ENCODE measurements around the gene CTSE. TPM values are rescaled to one million over a fixed set of nuclear protein-coding genes. Genes with fewer than 3 reads are reported as not detected.

CTSE gene
- total and polyA plus RNA-seq, 2 of the 8 experiments (the other 6 are each of a cell fraction or from before 2014, with no cell fraction given): 0.03 TPM; not detected in 1

DNA sequence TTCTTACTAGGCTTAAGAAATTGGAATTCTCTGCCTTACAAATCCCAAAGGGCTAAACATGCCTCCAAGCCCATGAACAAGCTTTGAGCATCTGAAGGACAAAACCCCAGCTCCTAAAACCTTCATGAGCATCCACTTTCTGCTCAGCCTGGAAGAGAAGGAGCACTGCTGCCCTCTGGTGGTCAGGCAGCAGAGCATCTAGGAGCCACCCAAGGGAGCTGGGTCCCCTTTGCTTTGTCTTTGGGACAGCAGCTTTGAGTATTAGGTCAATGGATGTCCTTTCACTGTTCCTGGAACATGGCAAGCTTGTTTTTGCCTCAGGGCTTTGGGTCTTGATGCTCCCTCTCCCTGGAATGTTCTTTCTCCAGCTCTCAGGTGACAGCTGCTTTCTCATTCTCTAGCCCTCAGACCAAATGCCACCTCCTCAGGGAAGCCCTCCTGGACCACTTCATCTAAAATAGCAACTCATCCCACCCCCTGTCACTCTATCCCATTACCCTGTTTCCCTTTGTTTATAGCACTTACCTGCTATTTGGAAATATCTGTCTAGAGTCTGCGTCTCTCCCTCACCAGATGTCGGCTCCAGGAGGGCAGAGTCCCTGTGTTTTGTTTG lies 46.2 kb downstream of the CTSE start:
- Histone ChIP-seq H2AFZ (ENCODE audit: low read length) (no peak overlapping the region), H2BK5ac (ENCODE audit: low read depth, low read length) (no peak overlapping the region), H2BK12ac (ENCODE audit: low read depth, low read length) (no peak overlapping the region), H3K4me2 (ENCODE audit: insufficient read depth in 1 of 2, low read depth in 2 of 2, low read length in 2 of 2) (no peak overlapping the region), H3K27ac (ENCODE audit: low read depth, low read length) (no peak overlapping the region), H2AK5ac (ENCODE audit: low read depth, low read length) (no peak overlapping the region), H3K9me3 (ENCODE audit: insufficient read depth in 2 of 2, low read depth in 1 of 2, low read length in 1 of 2) (peaks cover 0 to 4% of the 10 kb centered on the region in 2 experiments; a peak in 1 of 4 replicates), H3K4me3 (ENCODE audit: extremely low read depth in 1 of 4, insufficient read depth in 2 of 4, low read depth in 3 of 4, low read length in 4 of 4) (no peak overlapping the region), H3K14ac (ENCODE audit: insufficient read length) (no peak overlapping the region), H4K20me1 (replicated peaks in 1 of 2; ENCODE audit: control insufficient read depth in 1 of 2, insufficient read depth in 2 of 2, low read length in 2 of 2) (peaks cover 0 to 27% of the 10 kb centered on the region in 2 experiments), H3K36me3 (ENCODE audit: control insufficient read depth in 2 of 4, insufficient read depth in 4 of 4, low read length in 3 of 4) (no peaks in the 10 kb centered on the region; a peak in 1 of 8 replicates), H3K27me3 (replicated peaks in 1 of 4; ENCODE audit: control insufficient read depth in 3 of 4, extremely low read depth in 1 of 4, insufficient read depth in 3 of 4, low read length in 3 of 4) (no peaks in the 10 kb centered on the region; a peak in 1 of 7 replicates), H3K4ac (replicated peaks; ENCODE audit: insufficient read length, low read depth, low read length) (no peak overlapping the region), H2BK15ac (ENCODE audit: low read length) (no peak overlapping the region), H3K79me1 (ENCODE audit: low read depth, low read length) (peaks cover 5% of the 10 kb centered on the region), H2BK20ac (ENCODE audit: low read length) (no peak overlapping the region), H3K4me1 (replicated peaks in 1 of 4; ENCODE audit: control insufficient read depth in 3 of 4, insufficient read depth in 4 of 4, low read length in 3 of 4) (no peaks in the 10 kb centered on the region; a peak in 2 of 7 replicates), H3K56ac (replicated peaks; ENCODE audit: insufficient read length, low read depth, low read length) (no peak overlapping the region), H4K8ac (ENCODE audit: extremely low read depth, insufficient read depth, low read length) (no peak overlapping the region), H4K5ac (ENCODE audit: insufficient read length, low read depth, low read length) (no peak overlapping the region), H3K23me2 (ENCODE audit: low read depth, low read length) (peaks cover 27% of the 10 kb centered on the region), H3K23ac (ENCODE audit: insufficient read length) (no peak overlapping the region), H2BK120ac (replicated peaks; ENCODE audit: low read depth, low read length) (no peak overlapping the region), H4K91ac (replicated peaks; ENCODE audit: insufficient read length, low read length) (no peak overlapping the region), H3K9ac (replicated peaks in 1 of 4; ENCODE audit: extremely low read depth in 1 of 4, low read depth in 3 of 4, low read length in 3 of 4) (no peak overlapping the region), H3K79me2 (ENCODE audit: control insufficient read depth in 1 of 2, insufficient read depth in 2 of 2, low read length in 2 of 2) (no peaks in the 10 kb centered on the region), H3K18ac (ENCODE audit: extremely low read depth, low read length) (no peak overlapping the region)
- ChIA-PET POLR2A (ENCODE audit: partially characterized antibody) (interaction anchor here (0.9 to 1.6 kb wide), 5 partner anchors 60 to 270 kb away, joined by 3 to 8 read pairs (median 3); no protein-coding TSS in a partner anchor), CTCF (ENCODE audit: partially characterized antibody) (interaction anchor here (0.6 to 13.6 kb wide), 77 partner anchors 9 to 448 kb away, joined by 3 to 394 read pairs (median 5); partner anchors contain the start of genes PM20D1, RAB29, RAB7B and SLC26A9)
- FAIRE-seq (no peak), DNase-seq (ENCODE audit: low read depth in 1 of 2, low spot score in 2 of 2) (peak; percentile 51 to 85)
- 94% methylated on average over 2 of the region's 2 CpGs; no CpG with 5 or more reads in 1 of the 2 experiments for WGBS, 2 experiments (ENCODE audit: extremely low coverage in 1 of 2, insufficient coverage in 1 of 2, insufficient read length in 1 of 2, insufficient replicate concordance in 2 of 2, low coverage in 1 of 2, low lambda C conversion rate in 2 of 2, missing lambda C conversion rate in 1 of 2)
- TF ChIP-seq EP300 (IDR thresholded peaks at IDR 0.05; ENCODE audit: borderline replicate concordance in 1 of 2, low read depth in 2 of 2, low read length in 2 of 2) (no peak), RAD21 (IDR thresholded peaks at IDR 0.05 in 1 of 2, conservative IDR thresholded peaks at IDR 0.05 in 1 of 2; ENCODE audit: low read depth in 2 of 2, low read length in 2 of 2) (peak; percentile 99 to 100), CBX8 (IDR thresholded peaks at IDR 0.05; ENCODE audit: borderline replicate concordance, low read depth, low read length) (no peak), TAF7 (optimal IDR thresholded peaks at IDR 0.05; ENCODE audit: borderline replicate concordance, low read depth, low read length) (no peak), YY1 (IDR thresholded peaks at IDR 0.05; ENCODE audit: low read depth, low read length) (no peak), KDM1A (IDR thresholded peaks at IDR 0.05; ENCODE audit: borderline replicate concordance, low read length) (no peak), ZNF274 (IDR thresholded peaks at IDR 0.05; ENCODE audit: borderline replicate concordance, extremely low read depth, low read length) (no peak), MAFK (IDR thresholded peaks at IDR 0.05; ENCODE audit: low read depth, low read length) (no peak), SIRT6 (IDR thresholded peaks at IDR 0.05; ENCODE audit: low read length) (no peak), JUN (IDR thresholded peaks at IDR 0.05; ENCODE audit: low read depth, low read length) (no peak; the same call in 1 of the 2 replicates), RNF2 (IDR thresholded peaks at IDR 0.05; ENCODE audit: borderline replicate concordance, low read depth, low read length, missing control alignments, poor library complexity, severe bottlenecking) (no peak), CHD1 (IDR thresholded peaks at IDR 0.05; ENCODE audit: low read depth, low read length) (no peak)

Data from H1 (cell line).